CD4-positive, alpha-beta T cell treated with Interleukin-21 for 1 hour (primary cell): ENCODE results near the gene ZNF580.

ENCODE experiments used
- DNase-seq: peaks from one replicate; pipeline ENCODE4 v3.0.0-alpha.2; 2020

The ZNF580 gene

GRCh38 chr19:55648585-55649267, 7.9 kb downstream of the ZNF580 start:
- no peak for DNase-seq

GRCh38 chr19:55649268-55650125, 8.7 kb downstream of the ZNF580 start:
- no peak for DNase-seq

- DNase-seq: no peak
Measured at GRCh38 chr19:55650126-55650557, 9.3 kb downstream of the ZNF580 start.

- DNase-seq: no peak
Measured at GRCh38 chr19:55650602-55651230, 9.9 kb downstream of the ZNF580 start.

GRCh38 chr19:55651236-55651635, 10.4 kb downstream of the ZNF580 start:
- DNase-seq: no peak

- no peak for DNase-seq
Measured at GRCh38 chr19:55652311-55653128, 11.7 kb downstream of the ZNF580 start.

- DNase-seq: peak; percentile 99
Measured at GRCh38 chr19:55653651-55654322, 13.0 kb downstream of the ZNF580 start.

- DNase-seq: peak; percentile 100
Measured at GRCh38 chr19:55654323-55654867, 13.6 kb downstream of the ZNF580 start.

- DNase-seq: peak; percentile 96
Measured at GRCh38 chr19:55654868-55655647, 14.3 kb downstream of the ZNF580 start, which contains the start of gene U2AF2. Gene U2AF2, plus strand, starts transcription at chr19:55655035. Its CDS starts 70 bp downstream, at chr19:55655105.

GRCh38 chr19:55655648-55656040, 14.8 kb downstream of the ZNF580 start:
- no peak for DNase-seq

- no peak for DNase-seq
Measured at GRCh38 chr19:55656552-55656951, 15.8 kb downstream of the ZNF580 start.

- DNase-seq: peak; percentile 34
Measured at GRCh38 chr19:55656988-55657747, 16.4 kb downstream of the ZNF580 start.

GRCh38 chr19:55658846-55659459, 18.2 kb downstream of the ZNF580 start:
- no peak for DNase-seq

GRCh38 chr19:55659822-55660221, 19.0 kb downstream of the ZNF580 start:
- DNase-seq: no peak

- no peak for DNase-seq
Measured at GRCh38 chr19:55660404-55660803, 19.6 kb downstream of the ZNF580 start.

- no peak for DNase-seq
Measured at GRCh38 chr19:55660991-55661390, 20.2 kb downstream of the ZNF580 start.

GRCh38 chr19:55661826-55662225, 21.0 kb downstream of the ZNF580 start:
- no peak for DNase-seq

- no peak for DNase-seq
Measured at GRCh38 chr19:55663846-55664536, 23.2 kb downstream of the ZNF580 start.
